H9 (cell line): ENCODE results near the gene NSL1. TPM values are rescaled to one million over a fixed set of nuclear protein-coding genes. Genes with fewer than 3 reads are reported as not detected.
A peak's percentile ranks its signal among the peaks of the same experiment; 100 is the strongest.

Experiments used
- DNase-seq: peaks from one replicate; pipeline ENCODE4 v3.0.0-alpha.2; 2017
- H2AFZ ChIP-seq: one replicate; pipeline ENCODE4 v1.6.1; 2013; ENCODE audit warnings: mild to moderate bottlenecking, low read length, control low read depth, moderate library complexity
- H2AK5ac ChIP-seq: 2 replicates; pipeline ENCODE4 v1.6.1; 2013; ENCODE audit warnings: low read length, control low read depth, mixed read lengths; ENCODE audit not compliant: insufficient read length
- H2BK120ac ChIP-seq: one replicate; pipeline ENCODE4 v1.6.1; 2013; ENCODE audit warnings: low read depth, mild to moderate bottlenecking, low read length, control low read depth, inconsistent platforms; ENCODE audit not compliant: poor library complexity, severe bottlenecking
- H2BK12ac ChIP-seq: 2 replicates; pipeline ENCODE4 v1.6.1; 2013; ENCODE audit warnings: low read length, control low read depth, mixed read lengths, low read depth; ENCODE audit not compliant: insufficient read length
- H2BK15ac ChIP-seq: 2 replicates; pipeline ENCODE4 v1.6.1; 2013; ENCODE audit warnings: low read depth, low read length, control low read depth
- H2BK20ac ChIP-seq: one replicate; pipeline ENCODE4 v1.6.1; 2013; ENCODE audit warnings: low read depth, mild to moderate bottlenecking, low read length, control low read depth, inconsistent platforms; ENCODE audit not compliant: poor library complexity, severe bottlenecking
- H2BK5ac ChIP-seq: 2 replicates; pipeline ENCODE4 v1.6.1; 2013; ENCODE audit warnings: low read length, control low read depth, mixed read lengths; ENCODE audit not compliant: insufficient read length
- H3K14ac ChIP-seq: 2 replicates; pipeline ENCODE4 v1.6.1; 2013; ENCODE audit warnings: low read length, control low read depth; ENCODE audit not compliant: insufficient read depth
- H3K18ac ChIP-seq: 2 replicates; pipeline ENCODE4 v1.6.1; 2013; ENCODE audit warnings: low read depth, mild to moderate bottlenecking, mixed read lengths, low read length, control low read depth; ENCODE audit not compliant: insufficient read length
- H3K23ac ChIP-seq: 2 replicates; pipeline ENCODE4 v1.6.1; 2013; ENCODE audit warnings: low read length, control low read depth, mixed read lengths, low read depth; ENCODE audit not compliant: insufficient read length
- H3K23me2 ChIP-seq: 2 replicates; pipeline ENCODE4 v1.6.1; 2013; ENCODE audit warnings: low read depth, mild to moderate bottlenecking, mixed read lengths, low read length, control low read depth; ENCODE audit not compliant: insufficient read length, poor library complexity, severe bottlenecking
- H3K27ac ChIP-seq: 2 replicates; pipeline ENCODE4 v1.5.1; 2013; ENCODE audit warnings: low read length, control low read depth, mixed read lengths, low read depth; ENCODE audit not compliant: insufficient read length
- H3K27me3 ChIP-seq: 2 replicates; pipeline ENCODE4 v1.6.1; 2013; ENCODE audit warnings: low read length, control low read depth, inconsistent platforms; ENCODE audit not compliant: insufficient read depth
- H3K4ac ChIP-seq: 2 replicates; pipeline ENCODE4 v1.6.1; 2013; ENCODE audit warnings: low read depth, mild to moderate bottlenecking, control low read depth, inconsistent platforms, low read length, moderate library complexity
- H3K4me1 ChIP-seq: 2 replicates; pipeline ENCODE4 v1.6.1; 2013; ENCODE audit warnings: low read length, control low read depth, inconsistent platforms; ENCODE audit not compliant: insufficient read depth
- H3K4me2 ChIP-seq: 2 replicates; pipeline ENCODE4 v1.6.1; 2013; ENCODE audit warnings: low read length, control low read depth, mixed read lengths; ENCODE audit not compliant: insufficient read length, insufficient read depth
- H3K56ac ChIP-seq: 2 replicates; pipeline ENCODE4 v1.6.1; 2013; ENCODE audit warnings: low read depth, mild to moderate bottlenecking, mixed read lengths, low read length, control low read depth; ENCODE audit not compliant: insufficient read length
- H3K79me1 ChIP-seq: 2 replicates; pipeline ENCODE4 v1.6.1; 2013; ENCODE audit warnings: low read depth, mild to moderate bottlenecking, moderate library complexity, low read length, control low read depth, inconsistent platforms; ENCODE audit not compliant: insufficient read depth, poor library complexity, severe bottlenecking
- H3K79me2 ChIP-seq: 2 replicates; pipeline ENCODE4 v1.6.1; 2013; ENCODE audit warnings: low read length, control low read depth, inconsistent platforms; ENCODE audit not compliant: insufficient read depth
- H3K9ac ChIP-seq: 2 replicates; pipeline ENCODE4 v1.6.1; 2013; ENCODE audit warnings: low read length, control low read depth, mixed read lengths; ENCODE audit not compliant: insufficient read length; ENCODE audit errors: extremely low read depth
- H3K9me3 ChIP-seq: one replicate; pipeline ENCODE4 v1.6.1; 2013; ENCODE audit warnings: low read depth, low read length, inconsistent platforms; ENCODE audit not compliant: control insufficient read depth
- H3T11ph ChIP-seq: one replicate; pipeline ENCODE4 v1.6.1; 2013; ENCODE audit warnings: mild to moderate bottlenecking, low read length, control low read depth, inconsistent platforms
- H4K20me1 ChIP-seq: one replicate; pipeline ENCODE4 v1.6.1; 2013; ENCODE audit not compliant: control insufficient read depth, insufficient read length, insufficient read depth
- H4K5ac ChIP-seq: 2 replicates; pipeline ENCODE4 v1.6.1; 2013; ENCODE audit warnings: low read depth, mild to moderate bottlenecking, mixed read lengths, low read length, control low read depth; ENCODE audit not compliant: insufficient read length
- H4K8ac ChIP-seq: replicated peaks from 2 replicates; pipeline ENCODE4 v1.6.1; 2013; ENCODE audit warnings: low read length, control low read depth, mixed read lengths, low read depth; ENCODE audit not compliant: insufficient read length
- H4K91ac ChIP-seq: 2 replicates; pipeline ENCODE4 v1.6.1; 2013; ENCODE audit warnings: low read depth, mild to moderate bottlenecking, moderate library complexity, mixed read lengths, low read length, control low read depth; ENCODE audit not compliant: insufficient read length
- H3K27ac Mint-ChIP-seq, 3 experiments: 2 replicates in 2 of 3; 3 replicates in 1 of 3; pipeline ENCODE4 v1.8.0; 2020 to 2021; ENCODE audit warnings: mixed read lengths in 3 of 3, mild to moderate bottlenecking in 1 of 3, moderate library complexity in 1 of 3
- H3K27me3 Mint-ChIP-seq: 2 replicates; pipeline ENCODE4 v1.8.0; 2021; ENCODE audit warnings: low read depth, mild to moderate bottlenecking, moderate library complexity, mixed read lengths
- H3K36me3 Mint-ChIP-seq, 3 experiments: 2 replicates in 2 of 3; 3 replicates in 1 of 3; pipeline ENCODE4 v1.8.0; 2020 to 2021; ENCODE audit warnings: low read depth in 3 of 3, mixed read lengths in 3 of 3; ENCODE audit not compliant: insufficient read depth in 1 of 3
- H3K4me1 Mint-ChIP-seq, 2 experiments: 2 replicates each; pipeline ENCODE4 v1.8.0; 2020; ENCODE audit warnings: mixed read lengths in 2 of 2
- H3K4me3 Mint-ChIP-seq, 2 experiments: 2 replicates in 1 of 2; 3 replicates in 1 of 2; pipeline ENCODE4 v1.8.0; 2020 to 2021; ENCODE audit warnings: mild to moderate bottlenecking in 2 of 2, mixed read lengths in 2 of 2, moderate library complexity in 1 of 2
- H3K9me3 Mint-ChIP-seq, 2 experiments: 2 replicates in 1 of 2; 3 replicates in 1 of 2; pipeline ENCODE4 v1.8.0; 2020; ENCODE audit warnings: mild to moderate bottlenecking in 2 of 2, mixed read lengths in 2 of 2, moderate library complexity in 1 of 2
- WGBS: extraction: QIAGEN DNeasy Blood & Tissue Kit; methylation state at CpG from one replicate; pipeline ENCODE4 v1.1.7; 2013; ENCODE audit warnings: missing lambda C conversion rate, low lambda C conversion rate, mixed read lengths; ENCODE audit not compliant: insufficient read length; ENCODE audit errors: extremely low coverage; 5-methylcytosine and 5-hydroxymethylcytosine counted together
- long read RNA-seq: library from polyadenylated mRNA; unstranded; transcript quantifications from one replicate; pipeline ENCODE4 v2.0.0, GENCODE V29; 2020
- total RNA-seq: library from RNA; stranded (reverse); gene quantifications from 2 replicates; pipeline ENCODE4 v1.2.1, GENCODE V29; 2021
- TF ChIP-seq, protein P1 (sequence below): fragments of 200-600 bp; sonication (generic); conservative IDR thresholded peaks from 3 replicates; pipeline ENCODE4 v1.8.0; 2021; ENCODE audit warnings: antibody characterized with exemption, mild to moderate bottlenecking

The NSL1 gene, protein sequence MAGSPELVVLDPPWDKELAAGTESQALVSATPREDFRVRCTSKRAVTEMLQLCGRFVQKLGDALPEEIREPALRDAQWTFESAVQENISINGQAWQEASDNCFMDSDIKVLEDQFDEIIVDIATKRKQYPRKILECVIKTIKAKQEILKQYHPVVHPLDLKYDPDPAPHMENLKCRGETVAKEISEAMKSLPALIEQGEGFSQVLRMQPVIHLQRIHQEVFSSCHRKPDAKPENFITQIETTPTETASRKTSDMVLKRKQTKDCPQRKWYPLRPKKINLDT
- total RNA-seq = 48.3 and 49.3 TPM in 2 replicates
- long read RNA-seq, transcript NSL1-202 (6 exons, 2,317 nt) = major isoform, 182 of 226 reads
- long read RNA-seq, transcript NSL1-206 (7 exons, 790 nt) = minor isoform, 14 of 226 reads
- long read RNA-seq, partial matches to known transcripts = 5 of 226 reads
- long read RNA-seq, other reads (novel, unspliced or antisense) = 18 of 226 reads

DNA sequence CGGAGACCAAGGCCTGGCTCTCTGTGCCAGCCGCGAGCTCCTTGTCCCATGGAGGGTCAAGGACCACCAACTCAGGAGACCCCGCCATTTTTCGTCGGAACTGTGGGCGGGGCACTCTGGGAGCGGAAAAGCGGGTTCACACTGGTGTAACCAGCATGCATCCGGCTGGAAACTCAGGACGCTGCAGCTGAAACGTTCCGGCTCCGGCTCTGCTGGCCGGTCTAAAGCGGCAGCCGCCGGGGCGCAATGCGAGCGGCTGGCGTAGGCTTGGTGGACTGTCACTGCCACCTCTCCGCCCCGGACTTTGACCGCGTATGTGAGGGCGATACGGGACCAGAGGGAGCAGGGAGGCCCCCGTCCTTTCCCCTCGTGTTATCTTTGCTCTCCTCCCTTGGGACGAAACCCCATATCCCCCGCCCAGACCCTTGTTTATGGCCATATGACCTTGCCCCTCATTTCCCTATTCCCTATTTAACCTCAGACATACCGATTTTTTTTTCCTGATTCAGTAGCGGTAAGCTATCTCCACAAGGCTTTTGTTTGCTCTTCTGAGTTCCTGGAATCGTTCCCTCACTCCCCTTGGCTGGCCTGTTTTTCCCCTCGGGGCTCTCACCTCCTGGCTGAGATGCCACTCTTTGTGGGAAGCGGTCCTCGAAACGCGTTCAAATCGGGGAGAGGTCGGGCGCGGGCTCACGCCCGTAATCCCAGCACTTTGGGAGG, at the start of gene NSL1, which contains the start of gene TATDN3:
Gene NSL1, minus strand, starts transcription at position 102 of the 720 bp plus-strand sequence. Its CDS starts 14 bp downstream, at position 88.
Gene TATDN3, plus strand, starts transcription at position 219 of the 720 bp plus-strand sequence. Its CDS starts 28 bp downstream, at position 247.
- H3K23me2 ChIP-seq = peaks cover 7% of the 10 kb centered on the region
- no peak within 1 kb of the TSS for H2BK20ac ChIP-seq
- no peak within 1 kb of the TSS for H4K8ac ChIP-seq
- peak within 1 kb of the TSS; percentile 83 for H3K9ac ChIP-seq
- no peak within 1 kb of the TSS for H2BK12ac ChIP-seq
- H4K20me1 ChIP-seq = no peaks in the 10 kb centered on the region
- no peak within 1 kb of the TSS for H4K5ac ChIP-seq
- H3K27me3 ChIP-seq = no peaks in the 10 kb centered on the region
- H3K36me3 Mint-ChIP-seq = peaks cover 7 to 17% (median 10%) of the 10 kb centered on the region in 3 experiments
- H2BK5ac ChIP-seq = no peak within 1 kb of the TSS
- H3K23ac ChIP-seq = no peak within 1 kb of the TSS
- peak; percentile 93 for DNase-seq
- WGBS = no CpG with 5 or more reads among the region's 46 CpGs
- H3K4me2 ChIP-seq = peak within 1 kb of the TSS; percentile 98
- peaks cover 12 to 18% of the 10 kb centered on the region in 2 experiments for H3K4me1 Mint-ChIP-seq
- H3K27ac ChIP-seq = no peak within 1 kb of the TSS
- H2BK120ac ChIP-seq = no peak within 1 kb of the TSS
- no peaks in the 10 kb centered on the region for H3K9me3 ChIP-seq
- H3T11ph ChIP-seq = no peak within 1 kb of the TSS
- no peak within 1 kb of the TSS for H3K4ac ChIP-seq
- H3K18ac ChIP-seq = no peak within 1 kb of the TSS
- H3K79me2 ChIP-seq = peaks cover 2% of the 10 kb centered on the region; the same call in 1 of the 2 replicates
- no peaks in the 10 kb centered on the region for H3K27me3 Mint-ChIP-seq
- H3K14ac ChIP-seq = peak within 1 kb of the TSS; percentile 73
- H3K56ac ChIP-seq = no peak within 1 kb of the TSS
- no peaks in the 10 kb centered on the region for H3K9me3 Mint-ChIP-seq
- H3K4me1 ChIP-seq = no peaks in the 10 kb centered on the region; the same call in 1 of the 2 replicates
- H2BK15ac ChIP-seq = no peak within 1 kb of the TSS
- H3K27ac Mint-ChIP-seq = peak within 1 kb of the TSS; percentile 96 to 98 (median 98)
- no peaks in the 10 kb centered on the region for H3K79me1 ChIP-seq
- peak within 1 kb of the TSS; percentile 90 to 98 for H3K4me3 Mint-ChIP-seq
- no peak within 1 kb of the TSS for H4K91ac ChIP-seq
- TF ChIP-seq, protein P1, sequence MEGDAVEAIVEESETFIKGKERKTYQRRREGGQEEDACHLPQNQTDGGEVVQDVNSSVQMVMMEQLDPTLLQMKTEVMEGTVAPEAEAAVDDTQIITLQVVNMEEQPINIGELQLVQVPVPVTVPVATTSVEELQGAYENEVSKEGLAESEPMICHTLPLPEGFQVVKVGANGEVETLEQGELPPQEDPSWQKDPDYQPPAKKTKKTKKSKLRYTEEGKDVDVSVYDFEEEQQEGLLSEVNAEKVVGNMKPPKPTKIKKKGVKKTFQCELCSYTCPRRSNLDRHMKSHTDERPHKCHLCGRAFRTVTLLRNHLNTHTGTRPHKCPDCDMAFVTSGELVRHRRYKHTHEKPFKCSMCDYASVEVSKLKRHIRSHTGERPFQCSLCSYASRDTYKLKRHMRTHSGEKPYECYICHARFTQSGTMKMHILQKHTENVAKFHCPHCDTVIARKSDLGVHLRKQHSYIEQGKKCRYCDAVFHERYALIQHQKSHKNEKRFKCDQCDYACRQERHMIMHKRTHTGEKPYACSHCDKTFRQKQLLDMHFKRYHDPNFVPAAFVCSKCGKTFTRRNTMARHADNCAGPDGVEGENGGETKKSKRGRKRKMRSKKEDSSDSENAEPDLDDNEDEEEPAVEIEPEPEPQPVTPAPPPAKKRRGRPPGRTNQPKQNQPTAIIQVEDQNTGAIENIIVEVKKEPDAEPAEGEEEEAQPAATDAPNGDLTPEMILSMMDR = no peak
- H2AK5ac ChIP-seq = no peak within 1 kb of the TSS
- H2AFZ ChIP-seq = peak within 1 kb of the TSS; percentile 35
